ENCODE data around the gene HRK. TPM values are rescaled to one million over a fixed set of nuclear protein-coding genes. Genes with fewer than 3 reads are reported as not detected.
"Not testable (repeated sequence)": the region's sequence is repeated elsewhere in the genome, so short reads cannot be mapped to it uniquely, and the experiment has no call there.

Gene HRK
- total and polyA plus RNA-seq, 2 donors, result 1.9 to 3.1 TPM

DNA sequence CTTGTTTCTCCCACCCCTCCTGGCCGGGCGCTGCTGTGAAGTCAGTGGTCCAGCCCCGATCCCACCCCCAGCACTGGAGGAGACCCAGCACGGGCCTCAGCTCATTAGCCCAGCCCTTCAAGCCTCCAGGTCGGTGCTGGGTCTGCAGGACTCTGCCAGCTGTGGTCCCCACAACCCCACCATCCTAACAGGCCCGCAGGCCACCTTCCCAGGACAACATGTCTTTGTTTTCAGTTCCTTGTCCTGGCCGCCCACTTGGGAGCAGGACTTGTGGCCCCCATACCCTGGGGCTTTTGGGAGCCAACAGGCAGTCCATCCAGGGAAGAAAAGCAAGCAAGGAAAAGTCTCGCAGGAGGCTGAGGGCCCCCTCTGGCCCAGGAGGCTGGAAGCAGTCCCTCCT lies 60.0 kb downstream of the HRK start:
- H3K36me3 ChIP-seq (ENCODE audit: control insufficient read depth in 2 of 2, insufficient read depth in 2 of 2, low read length in 1 of 2), result peaks cover 5 to 11% of the 10 kb centered on the region in 2 donors

GRCh38 chr12:116820064-116820656 lies 61.1 kb downstream of the HRK start:
- H3K27me3 ChIP-seq (ENCODE audit: control insufficient read depth in 2 of 2, insufficient read depth in 1 of 2, low read length in 1 of 2), result no peaks in the 10 kb centered on the region
- peaks cover 0 to 8% of the 10 kb centered on the region in 2 donors for H3K9me3 ChIP-seq (ENCODE audit: control insufficient read depth in 2 of 2, insufficient read depth in 1 of 2, low read length in 1 of 2)
- H3K36me3 ChIP-seq (ENCODE audit: control insufficient read depth in 2 of 2, insufficient read depth in 2 of 2, low read length in 1 of 2), result peaks cover 4 to 7% of the 10 kb centered on the region in 2 donors
- no peak overlapping the region for H3K27ac ChIP-seq (ENCODE audit: low read depth in 1 of 2, low read length in 1 of 2)
- no peak for DNase-seq (ENCODE audit: low read depth in 6 of 9, low spot score in 9 of 9)
- H3K4me1 ChIP-seq (ENCODE audit: control insufficient read depth in 2 of 2, insufficient read depth in 2 of 2, low read length in 2 of 2), result peaks cover 19 to 51% of the 10 kb centered on the region in 2 donors
- no peak overlapping the region for H3K4me3 ChIP-seq (ENCODE audit: low read length in 2 of 2)
- WGBS, result 95% methylated on average over 10 of the region's 10 CpGs

More for the DNA sequence above, 60.0 kb downstream of the HRK start:
- Histone ChIP-seq H3K27me3 (ENCODE audit: control insufficient read depth in 2 of 2, insufficient read depth in 1 of 2, low read length in 1 of 2) (no peaks in the 10 kb centered on the region), H3K9me3 (ENCODE audit: control insufficient read depth in 2 of 2, insufficient read depth in 1 of 2, low read length in 1 of 2) (peaks cover 0 to 8% of the 10 kb centered on the region in 2 donors), H3K4me1 (ENCODE audit: control insufficient read depth in 2 of 2, insufficient read depth in 2 of 2, low read length in 2 of 2) (peaks cover 19 to 39% of the 10 kb centered on the region in 2 donors), H3K27ac (ENCODE audit: low read depth in 1 of 2, low read length in 1 of 2) (no peak overlapping the region), H3K4me3 (ENCODE audit: low read length in 2 of 2) (no peak overlapping the region)
- DNase-seq (ENCODE audit: low read depth in 6 of 9, low spot score in 9 of 9), result no peak
- WGBS, result 85% methylated on average over 8 of the region's 8 CpGs

DNA sequence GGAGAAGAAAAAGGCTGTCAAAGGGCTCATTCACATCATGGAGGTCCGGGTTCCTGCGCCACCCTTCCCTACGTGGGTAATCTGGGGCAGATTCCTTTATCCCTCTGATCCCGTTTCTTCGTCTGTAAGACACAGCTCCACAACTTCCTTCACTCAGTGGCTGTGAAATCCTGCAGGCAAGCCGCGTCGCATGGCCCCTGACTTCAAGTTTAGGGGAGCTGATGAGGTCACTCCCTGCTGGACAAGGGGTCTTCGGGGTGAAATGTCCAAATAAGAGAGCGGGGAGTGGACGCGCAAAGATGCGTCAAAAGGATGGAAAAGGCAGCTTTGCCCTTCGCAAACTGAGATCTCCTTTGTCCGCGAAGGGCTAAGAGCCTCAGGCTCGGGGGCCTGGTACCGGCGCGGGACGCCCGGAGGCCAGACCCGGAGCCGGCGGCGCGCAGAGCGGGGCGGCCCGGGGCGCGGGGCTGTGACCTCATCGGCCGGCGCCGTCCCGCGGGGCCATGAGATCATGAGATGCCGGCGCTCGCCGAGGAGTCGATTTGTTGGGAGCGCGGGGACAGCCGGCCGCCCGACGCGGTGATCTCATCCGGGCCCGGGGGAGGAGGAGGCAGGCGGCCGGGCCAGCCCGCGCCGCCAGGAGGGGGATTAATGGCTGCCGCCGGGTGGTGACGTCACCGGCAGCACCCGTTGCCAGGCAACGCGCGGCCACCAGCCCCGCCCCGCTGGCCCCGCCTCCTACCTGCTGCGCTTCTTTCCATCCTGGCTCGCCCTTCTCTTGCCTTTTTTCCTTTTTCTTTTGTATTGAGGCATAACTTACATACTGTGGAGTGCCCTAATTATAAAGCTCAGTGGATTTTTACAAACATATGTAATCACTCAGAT lies 62.1 kb downstream of the HRK start:
- H3K36me3 ChIP-seq (ENCODE audit: control insufficient read depth in 2 of 2, insufficient read depth in 2 of 2, low read length in 1 of 2), result no peaks in the 10 kb centered on the region
- DNase-seq (ENCODE audit: low read depth in 6 of 9, low spot score in 9 of 9), result peak in 8 of 9 donors; percentile 57 to 91 (median 81)
- H3K27ac ChIP-seq (ENCODE audit: low read depth in 1 of 2, low read length in 1 of 2), result peak overlapping the region; percentile 85 to 94
- WGBS, result under 1% methylated on average over 70 of the region's 70 CpGs
- no peaks in the 10 kb centered on the region for H3K27me3 ChIP-seq (ENCODE audit: control insufficient read depth in 2 of 2, insufficient read depth in 1 of 2, low read length in 1 of 2)
- H3K4me3 ChIP-seq (ENCODE audit: low read length in 2 of 2), result peak overlapping the region; percentile 62 to 72
- H3K9me3 ChIP-seq (ENCODE audit: control insufficient read depth in 2 of 2, insufficient read depth in 1 of 2, low read length in 1 of 2), result peaks cover 0 to 5% of the 10 kb centered on the region in 2 donors
- peaks cover 24 to 60% of the 10 kb centered on the region in 2 donors for H3K4me1 ChIP-seq (ENCODE audit: control insufficient read depth in 2 of 2, insufficient read depth in 2 of 2, low read length in 2 of 2)

GRCh38 chr12:116818341-116818856 lies 62.8 kb downstream of the HRK start:
- Histone ChIP-seq H3K4me3 (ENCODE audit: low read length in 2 of 2) (peak overlapping the region; percentile 62 to 72), H3K9me3 (ENCODE audit: control insufficient read depth in 2 of 2, insufficient read depth in 1 of 2, low read length in 1 of 2) (peaks cover 0 to 5% of the 10 kb centered on the region in 2 donors), H3K4me1 (ENCODE audit: control insufficient read depth in 2 of 2, insufficient read depth in 2 of 2, low read length in 2 of 2) (peaks cover 30 to 65% of the 10 kb centered on the region in 2 donors), H3K27me3 (ENCODE audit: control insufficient read depth in 2 of 2, insufficient read depth in 1 of 2, low read length in 1 of 2) (no peaks in the 10 kb centered on the region), H3K27ac (ENCODE audit: low read depth in 1 of 2, low read length in 1 of 2) (peak overlapping the region; percentile 85 to 94), H3K36me3 (ENCODE audit: control insufficient read depth in 2 of 2, insufficient read depth in 2 of 2, low read length in 1 of 2) (no peaks in the 10 kb centered on the region)
- DNase-seq (ENCODE audit: low read depth in 6 of 9, low spot score in 9 of 9), result peak in 7 of 9 donors; percentile 42 to 80 (median 58)
- WGBS, result 6% methylated on average over 11 of the region's 11 CpGs

- DNase-seq (ENCODE audit: low read depth in 6 of 9, low spot score in 9 of 9); H3K36me3 ChIP-seq (ENCODE audit: control insufficient read depth in 2 of 2, insufficient read depth in 2 of 2, low read length in 1 of 2); H3K27me3 ChIP-seq (ENCODE audit: control insufficient read depth in 2 of 2, insufficient read depth in 1 of 2, low read length in 1 of 2); H3K4me3 ChIP-seq (ENCODE audit: low read length in 2 of 2); H3K9me3 ChIP-seq (ENCODE audit: control insufficient read depth in 2 of 2, insufficient read depth in 1 of 2, low read length in 1 of 2): not testable (repeated sequence)
- 96% methylated on average over 10 of the region's 10 CpGs for WGBS
- peaks cover 37 to 79% of the 10 kb centered on the region in 2 donors for H3K4me1 ChIP-seq (ENCODE audit: control insufficient read depth in 2 of 2, insufficient read depth in 2 of 2, low read length in 2 of 2)
- H3K27ac ChIP-seq (ENCODE audit: low read depth in 1 of 2, low read length in 1 of 2), result peak overlapping the region in 1 of 2 donors; percentile 75
Observed at GRCh38 chr12:116814766-116815165, 66.5 kb downstream of the HRK start.

GRCh38 chr12:116813271-116814041 lies 67.8 kb downstream of the HRK start:
- Histone ChIP-seq H3K27me3 (ENCODE audit: control insufficient read depth in 2 of 2, insufficient read depth in 1 of 2, low read length in 1 of 2) (no peaks in the 10 kb centered on the region), H3K9me3 (ENCODE audit: control insufficient read depth in 2 of 2, insufficient read depth in 1 of 2, low read length in 1 of 2) (no peaks in the 10 kb centered on the region), H3K4me3 (ENCODE audit: low read length in 2 of 2) (no peak overlapping the region), H3K27ac (ENCODE audit: low read depth in 1 of 2, low read length in 1 of 2) (no peak overlapping the region), H3K4me1 (ENCODE audit: control insufficient read depth in 2 of 2, insufficient read depth in 2 of 2, low read length in 2 of 2) (peaks cover 39 to 86% of the 10 kb centered on the region in 2 donors), H3K36me3 (ENCODE audit: control insufficient read depth in 2 of 2, insufficient read depth in 2 of 2, low read length in 1 of 2) (peaks cover 0 to 4% of the 10 kb centered on the region in 2 donors)
- no peak for DNase-seq (ENCODE audit: low read depth in 6 of 9, low spot score in 9 of 9)
- WGBS, result 96% methylated on average over 7 of the region's 7 CpGs

- peaks cover 0 to 4% of the 10 kb centered on the region in 2 donors for H3K36me3 ChIP-seq (ENCODE audit: control insufficient read depth in 2 of 2, insufficient read depth in 2 of 2, low read length in 1 of 2)
- no peak overlapping the region for H3K4me3 ChIP-seq (ENCODE audit: low read length in 2 of 2)
- no peaks in the 10 kb centered on the region for H3K27me3 ChIP-seq (ENCODE audit: control insufficient read depth in 2 of 2, insufficient read depth in 1 of 2, low read length in 1 of 2)
- H3K9me3 ChIP-seq (ENCODE audit: control insufficient read depth in 2 of 2, insufficient read depth in 1 of 2, low read length in 1 of 2), result no peaks in the 10 kb centered on the region
- H3K4me1 ChIP-seq (ENCODE audit: control insufficient read depth in 2 of 2, insufficient read depth in 2 of 2, low read length in 2 of 2), result peaks cover 35 to 86% of the 10 kb centered on the region in 2 donors
- WGBS, result 95% methylated on average over 10 of the region's 10 CpGs
- peak overlapping the region in 1 of 2 donors; percentile 26 for H3K27ac ChIP-seq (ENCODE audit: low read depth in 1 of 2, low read length in 1 of 2)
- no peak for DNase-seq (ENCODE audit: low read depth in 6 of 9, low spot score in 9 of 9)
Observed at GRCh38 chr12:116812238-116812637, 69.0 kb downstream of the HRK start.

GRCh38 chr12:116808113-116809105 lies 72.8 kb downstream of the HRK start:
- 95% methylated on average over 18 of the region's 18 CpGs for WGBS
- Histone ChIP-seq H3K27me3 (ENCODE audit: control insufficient read depth in 2 of 2, insufficient read depth in 1 of 2, low read length in 1 of 2) (no peaks in the 10 kb centered on the region), H3K4me1 (ENCODE audit: control insufficient read depth in 2 of 2, insufficient read depth in 2 of 2, low read length in 2 of 2) (peaks cover 54 to 91% of the 10 kb centered on the region in 2 donors), H3K36me3 (ENCODE audit: control insufficient read depth in 2 of 2, insufficient read depth in 2 of 2, low read length in 1 of 2) (peaks cover 0 to 4% of the 10 kb centered on the region in 2 donors), H3K9me3 (ENCODE audit: control insufficient read depth in 2 of 2, insufficient read depth in 1 of 2, low read length in 1 of 2) (no peaks in the 10 kb centered on the region), H3K4me3 (ENCODE audit: low read length in 2 of 2) (no peak overlapping the region), H3K27ac (ENCODE audit: low read depth in 1 of 2, low read length in 1 of 2) (peak overlapping the region in 1 of 2 donors; percentile 92)
- DNase-seq (ENCODE audit: low read depth in 6 of 9, low spot score in 9 of 9), result no peak
